Fibroblast of pulmonary artery (primary cell): Measurements from ENCODE around the gene ZNF484.

Experiments
- DNase-seq: peaks from one replicate; pipeline ENCODE4 v3.0.0-alpha.2; 2010; ENCODE audit warnings: low read depth
- H3K4me3 ChIP-seq: replicated peaks from 2 replicates; pipeline ENCODE4 v1.5.1; 2011; ENCODE audit warnings: low read depth, mild to moderate bottlenecking, control low read depth, low read length, moderate library complexity
- TF ChIP-seq, protein P1 (sequence below): IDR thresholded peaks from 2 replicates; pipeline ENCODE4 v1.5.1; 2011; ENCODE audit warnings: mild to moderate bottlenecking, control low read depth, low read length, inconsistent platforms; ENCODE audit errors: missing control alignments

The ZNF484 gene

DNA sequence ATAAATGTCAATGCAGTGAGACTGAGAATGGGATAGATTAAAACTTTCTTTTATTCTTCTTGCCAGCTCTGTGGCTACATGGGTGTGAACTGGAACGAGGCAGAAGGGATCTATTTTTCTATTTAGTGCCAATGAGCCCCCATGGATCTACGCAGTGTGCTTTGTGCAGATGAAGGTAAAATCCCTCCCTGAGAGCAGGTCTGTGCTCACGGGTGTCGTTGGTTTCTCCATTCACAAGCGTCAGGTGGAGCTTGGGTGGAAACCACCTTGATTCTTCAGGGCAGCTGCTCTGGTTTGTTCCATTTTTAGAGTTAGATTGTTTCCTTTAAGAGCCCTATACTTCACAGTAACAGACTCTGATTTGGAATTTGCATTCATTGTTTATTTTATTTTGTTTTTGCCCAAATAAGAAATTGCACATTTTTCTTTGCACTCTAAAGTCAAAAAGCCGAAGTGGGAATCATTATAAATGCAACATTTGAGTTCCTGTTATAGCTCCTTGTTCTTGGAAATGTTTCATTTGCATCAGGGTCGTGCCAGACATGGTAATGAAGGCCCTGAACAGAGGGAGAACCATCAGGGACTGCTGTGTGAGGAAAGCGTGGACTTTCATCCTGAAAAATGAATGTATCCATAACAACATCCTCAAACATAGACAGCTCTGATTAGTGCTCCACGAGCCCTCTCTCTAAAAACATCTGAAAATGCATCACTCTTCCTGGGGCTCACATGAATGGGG, 82.1 kb downstream of the ZNF484 start:
- DNase-seq: no peak
- no peak overlapping the region for H3K4me3 ChIP-seq
- TF ChIP-seq, protein P1, sequence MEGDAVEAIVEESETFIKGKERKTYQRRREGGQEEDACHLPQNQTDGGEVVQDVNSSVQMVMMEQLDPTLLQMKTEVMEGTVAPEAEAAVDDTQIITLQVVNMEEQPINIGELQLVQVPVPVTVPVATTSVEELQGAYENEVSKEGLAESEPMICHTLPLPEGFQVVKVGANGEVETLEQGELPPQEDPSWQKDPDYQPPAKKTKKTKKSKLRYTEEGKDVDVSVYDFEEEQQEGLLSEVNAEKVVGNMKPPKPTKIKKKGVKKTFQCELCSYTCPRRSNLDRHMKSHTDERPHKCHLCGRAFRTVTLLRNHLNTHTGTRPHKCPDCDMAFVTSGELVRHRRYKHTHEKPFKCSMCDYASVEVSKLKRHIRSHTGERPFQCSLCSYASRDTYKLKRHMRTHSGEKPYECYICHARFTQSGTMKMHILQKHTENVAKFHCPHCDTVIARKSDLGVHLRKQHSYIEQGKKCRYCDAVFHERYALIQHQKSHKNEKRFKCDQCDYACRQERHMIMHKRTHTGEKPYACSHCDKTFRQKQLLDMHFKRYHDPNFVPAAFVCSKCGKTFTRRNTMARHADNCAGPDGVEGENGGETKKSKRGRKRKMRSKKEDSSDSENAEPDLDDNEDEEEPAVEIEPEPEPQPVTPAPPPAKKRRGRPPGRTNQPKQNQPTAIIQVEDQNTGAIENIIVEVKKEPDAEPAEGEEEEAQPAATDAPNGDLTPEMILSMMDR: no peak
